H1 (cell line): ENCODE data around the gene AREG. TPM values are rescaled to one million over a fixed set of nuclear protein-coding genes. Genes with fewer than 3 reads are reported as not detected.

Experiments
- EZH2 ChIP-seq: fragments of 200-600 bp; sonication (generic); IDR thresholded peaks from 2 replicates; pipeline ENCODE4 v1.7.1; 2012; ENCODE audit warnings: low read depth, mild to moderate bottlenecking, moderate library complexity, low read length, inconsistent platforms; ENCODE audit not compliant: severe bottlenecking
- FOSL1 ChIP-seq: IDR thresholded peaks from 2 replicates; pipeline ENCODE4 v1.6.1; 2011; ENCODE audit warnings: mild to moderate bottlenecking, low read depth, low read length, moderate library complexity; ENCODE audit not compliant: insufficient read depth
- RFX5 ChIP-seq: IDR thresholded peaks from 2 replicates; pipeline ENCODE4 v1.6.1; 2011; ENCODE audit warnings: low read depth, low read length, improper control_type of control experiment, borderline replicate concordance
- polyA plus RNA-seq, 7 experiments: library from polyadenylated mRNA; depleted of rRNA in 3 of 7; stranded (reverse) in 5 of 7; unstranded in 2 of 7; fragments of >200 nt in 5 of 7; fragments of 200-250 nt in 2 of 7; gene quantifications; 1 replicate in 5 of 7; 2 replicates in 1 of 7; 4 replicates in 1 of 7; pipeline versions ENCODE4 v1.2.1 to v1.2.3, GENCODE V29; 2011 to 2013; ENCODE audit warnings: missing spikeins in 2 of 7, mixed read lengths in 2 of 7
- total RNA-seq: library from RNA; stranded (reverse); fragmentation: NEBNext Ultra II Directional; extraction: Animal tissue kit (Norgen Biotek cat#: 25700); gene quantifications from 2 replicates; pipeline ENCODE4 v1.2.1, GENCODE V29; 2021

The AREG gene
- total and polyA plus RNA-seq, 2 of the 8 experiments (the other 6 are each of a cell fraction or from before 2014, with no cell fraction given): not detected

GRCh38 chr4:74437866-74438265 is 7.1 kb upstream of the AREG start (continued):
- TF ChIP-seq FOSL1 (no peak), RFX5 (no peak), EZH2 (no peak)
